ENCODE results near the gene ATP5MG.

The ATP5MG gene

GRCh38 chr11:118406599-118407166 lies 5.3 kb downstream of the ATP5MG start:
- Histone ChIP-seq H4K20me1 (ENCODE audit: insufficient read depth, low read length) (peaks cover 19% of the 10 kb centered on the region; the same call in 1 of the 2 replicates), H3K4me1 (ENCODE audit: low read length) (peaks cover 3% of the 10 kb centered on the region)

GRCh38 chr11:118410055-118410745 lies 8.8 kb downstream of the ATP5MG start:
- H4K20me1 ChIP-seq (ENCODE audit: insufficient read depth, low read length), result peaks cover 5% of the 10 kb centered on the region; the same call in 1 of the 2 replicates
- H3K4me3 ChIP-seq (ENCODE audit: low read length), result no peak overlapping the region
- no peaks in the 10 kb centered on the region for H3K4me1 ChIP-seq (ENCODE audit: low read length)
- H3K4me2 ChIP-seq (ENCODE audit: low read depth, low read length), result no peak overlapping the region
- H3K9me3 ChIP-seq (replicated peaks; ENCODE audit: insufficient read depth, low read length), result no peaks in the 10 kb centered on the region
- peaks cover 50% of the 10 kb centered on the region for H3K79me2 ChIP-seq (ENCODE audit: low read length)
- no peaks in the 10 kb centered on the region for H3K27me3 ChIP-seq (replicated peaks; ENCODE audit: insufficient read depth, low read length)
- H3K9ac ChIP-seq (ENCODE audit: low read length), result no peak overlapping the region
- no peak for TF ChIP-seq CTCF (IDR thresholded peaks at IDR 0.05; ENCODE audit: low read length)
- no peak for TF ChIP-seq EZH2 (optimal IDR thresholded peaks at IDR 0.05; ENCODE audit: low read depth, low read length)
- TF ChIP-seq EZH2phosphoT487 (IDR thresholded peaks at IDR 0.05; ENCODE audit: low read length), result no peak
- H3K27ac ChIP-seq (ENCODE audit: low read length), result no peak overlapping the region
- no peaks in the 10 kb centered on the region for H3F3A ChIP-seq (ENCODE audit: insufficient read depth, low read length)
- H2AFZ ChIP-seq (ENCODE audit: low read length), result no peak overlapping the region
- H3K36me3 ChIP-seq (replicated peaks; ENCODE audit: insufficient read depth, low read length), result 0 out of 2 replicates have a peak, but pooled peaks cover 5% of the 10 kb centered on the region
- DNase-seq, result no peak
- H3K9me2 ChIP-seq (replicated peaks; ENCODE audit: insufficient read depth, low read length), result no peaks in the 10 kb centered on the region

More at GRCh38 chr11:118406599-118407166, 5.3 kb downstream of the ATP5MG start:
- DNase-seq, result no peak
- Histone ChIP-seq H2AFZ (ENCODE audit: low read length) (no peak overlapping the region), H3K4me3 (ENCODE audit: low read length) (no peak overlapping the region), H3K79me2 (ENCODE audit: low read length) (peaks cover 85% of the 10 kb centered on the region), H3K9ac (ENCODE audit: low read length) (no peak overlapping the region), H3K9me2 (replicated peaks; ENCODE audit: insufficient read depth, low read length) (no peaks in the 10 kb centered on the region), H3K4me2 (ENCODE audit: low read depth, low read length) (no peak overlapping the region), H3K9me3 (replicated peaks; ENCODE audit: insufficient read depth, low read length) (no peaks in the 10 kb centered on the region), H3K36me3 (replicated peaks; ENCODE audit: insufficient read depth, low read length) (0 out of 2 replicates have a peak, but pooled peaks cover 5% of the 10 kb centered on the region), H3K27ac (ENCODE audit: low read length) (no peak overlapping the region), H3F3A (ENCODE audit: insufficient read depth, low read length) (no peaks in the 10 kb centered on the region), H3K27me3 (replicated peaks; ENCODE audit: insufficient read depth, low read length) (no peaks in the 10 kb centered on the region)
- TF ChIP-seq EZH2 (optimal IDR thresholded peaks at IDR 0.05; ENCODE audit: low read depth, low read length) (no peak), CTCF (IDR thresholded peaks at IDR 0.05; ENCODE audit: low read length) (no peak), EZH2phosphoT487 (IDR thresholded peaks at IDR 0.05; ENCODE audit: low read length) (no peak)

- 0 out of 2 replicates have a peak, but pooled peaks cover 2% of the 10 kb centered on the region for H4K20me1 ChIP-seq (ENCODE audit: insufficient read depth, low read length)
- H2AFZ ChIP-seq (ENCODE audit: low read length), result no peak overlapping the region
- no peak overlapping the region for H3K27ac ChIP-seq (ENCODE audit: low read length)
- no peaks in the 10 kb centered on the region for H3K9me3 ChIP-seq (replicated peaks; ENCODE audit: insufficient read depth, low read length)
- H3K4me3 ChIP-seq (ENCODE audit: low read length), result no peak overlapping the region
- H3K4me2 ChIP-seq (ENCODE audit: low read depth, low read length), result no peak overlapping the region
- H3K9me2 ChIP-seq (replicated peaks; ENCODE audit: insufficient read depth, low read length), result no peaks in the 10 kb centered on the region
- H3K36me3 ChIP-seq (replicated peaks; ENCODE audit: insufficient read depth, low read length), result 0 out of 2 replicates have a peak, but pooled peaks cover 5% of the 10 kb centered on the region
- no peaks in the 10 kb centered on the region for H3F3A ChIP-seq (ENCODE audit: insufficient read depth, low read length)
- no peak for TF ChIP-seq EZH2phosphoT487 (IDR thresholded peaks at IDR 0.05; ENCODE audit: low read length)
- no peak for TF ChIP-seq CTCF (IDR thresholded peaks at IDR 0.05; ENCODE audit: low read length)
- TF ChIP-seq EZH2 (optimal IDR thresholded peaks at IDR 0.05; ENCODE audit: low read depth, low read length), result no peak
- H3K9ac ChIP-seq (ENCODE audit: low read length), result no peak overlapping the region
- H3K79me2 ChIP-seq (ENCODE audit: low read length), result peaks cover 37% of the 10 kb centered on the region
- DNase-seq, result no peak
- H3K4me1 ChIP-seq (ENCODE audit: low read length), result no peaks in the 10 kb centered on the region
- no peaks in the 10 kb centered on the region for H3K27me3 ChIP-seq (replicated peaks; ENCODE audit: insufficient read depth, low read length)
These were observed 10.1 kb downstream of the ATP5MG start for GRCh38 chr11:118411530-118411929.

Measured in MM.1S (cell line).